Measurements from ENCODE around the gene POP4. TPM values are rescaled to one million over a fixed set of nuclear protein-coding genes. Genes with fewer than 3 reads are reported as not detected.

Gene POP4
- total and polyA plus RNA-seq, 9 of the 15 experiments (the other 6 are each of a cell fraction or from before 2014, with no cell fraction given): 42.1 to 128 (median 99.0) TPM

GRCh38 chr19:29651622-29652394 lies 45.7 kb downstream of the POP4 start:
- in situ Hi-C loops (cut with MboI) (no loop called here), intact Hi-C loops (cut with micrococcal nuclease) (no loop called here)
- BruUV-seq (replicated peaks): no TSS peak
- POLR2A ChIA-PET: interaction anchor here (1.2 kb wide), 1 partner anchor 10 kb away, joined by 3 read pairs; no protein-coding TSS in a partner anchor
- Histone ChIP-seq H2AFZ (ENCODE audit: low read depth, low read length) (peak overlapping the region; percentile 60), H3K4me1 (replicated peaks in 1 of 2; ENCODE audit: control insufficient read depth in 2 of 2, insufficient read depth in 2 of 2, low read length in 2 of 2) (peaks cover 4 to 16% of the 10 kb centered on the region in 2 experiments; a peak in 4 of 5 replicates), H3K27ac (ENCODE audit: extremely low read depth, low read depth, low read length) (no peak overlapping the region), H3K9me3 (replicated peaks; ENCODE audit: control insufficient read depth, insufficient read depth, low read depth, low read length) (no peaks in the 10 kb centered on the region), H3K4me2 (ENCODE audit: insufficient read depth, low read length) (no peak overlapping the region; the same call in 1 of the 2 replicates), H3K79me2 (ENCODE audit: control insufficient read depth, insufficient read depth, low read length) (no peaks in the 10 kb centered on the region), H3K27me3 (ENCODE audit: control insufficient read depth in 2 of 2, insufficient read depth in 2 of 2, low read length in 2 of 2) (no peaks in the 10 kb centered on the region), H3K9ac (ENCODE audit: insufficient read depth in 1 of 2, low read depth in 2 of 2, low read length in 2 of 2) (no peak overlapping the region), H3K4me3 (no peak overlapping the region), H3K36me3 (ENCODE audit: control insufficient read depth, insufficient read depth, low read length) (no peaks in the 10 kb centered on the region), H4K20me1 (replicated peaks; ENCODE audit: control insufficient read depth, insufficient read depth, low read length) (no peaks in the 10 kb centered on the region), H3K9me1 (ENCODE audit: control insufficient read depth, insufficient read depth, low read length) (no peaks in the 10 kb centered on the region)
- FAIRE-seq: no peak
- 55% methylated on average over 7 of the region's 7 CpGs for WGBS (ENCODE audit: insufficient coverage, low coverage, missing lambda C conversion rate)
- peak; percentile 35; the same call in 2 of the 3 replicates for ATAC-seq
- DNase-seq (ENCODE audit: extremely low read depth in 1 of 4, low spot score in 3 of 4): no peak
- CTCF ChIA-PET (ENCODE audit: low intra/inter-chr PET ratio): no interaction called here
- TF ChIP-seq FOXO4 (CRISPR knock-in tag; IDR thresholded peaks at IDR 0.05): no peak
- TF ChIP-seq ZNF12 (CRISPR knock-in tag; IDR thresholded peaks at IDR 0.05): no peak
- TF ChIP-seq EWSR1 (IDR thresholded peaks at IDR 0.05; ENCODE audit: borderline replicate concordance, low read depth, partially characterized antibody): no peak
- TF ChIP-seq ZNF140 (CRISPR knock-in tag; IDR thresholded peaks at IDR 0.05): no peak
- no peak for TF ChIP-seq ZNF41 (CRISPR knock-in tag; conservative IDR thresholded peaks at IDR 0.05)
- TF ChIP-seq NR2C2 (CRISPR knock-in tag; IDR thresholded peaks at IDR 0.05): no peak
- TF ChIP-seq NR2C2 (tag; IDR thresholded peaks at IDR 0.05): 0 out of 2 replicates have a peak, but pooled peaks have one; percentile 32
- TF ChIP-seq ZNF3 (CRISPR knock-in tag; IDR thresholded peaks at IDR 0.05): no peak
- peak; percentile 71 for TF ChIP-seq ZNF121 (CRISPR knock-in tag; conservative IDR thresholded peaks at IDR 0.05)
- no peak for TF ChIP-seq ZNF707 (CRISPR knock-in tag; conservative IDR thresholded peaks at IDR 0.05)
- no peak for TF ChIP-seq GTF2B (IDR thresholded peaks at IDR 0.05; ENCODE audit: extremely low read depth, insufficient read length)
- no peak for TF ChIP-seq E2F3 (CRISPR knock-in tag; IDR thresholded peaks at IDR 0.05)
- no peak for TF ChIP-seq NR0B1 (IDR thresholded peaks at IDR 0.05; ENCODE audit: partially characterized antibody)
- TF ChIP-seq MTA2 (IDR thresholded peaks at IDR 0.05; ENCODE audit: low read depth): no peak
- no peak for TF ChIP-seq SRSF1 (IDR thresholded peaks at IDR 0.05; ENCODE audit: low read depth, low read length)
- TF ChIP-seq BCOR (IDR thresholded peaks at IDR 0.05): no peak
- no peak for TF ChIP-seq HMGN3 (IDR thresholded peaks at IDR 0.05; ENCODE audit: borderline replicate concordance, extremely low read depth, insufficient read length, low read depth, low read length)
- TF ChIP-seq RNF2 (IDR thresholded peaks at IDR 0.05): no peak
- TF ChIP-seq ZFPM2 (CRISPR knock-in tag; IDR thresholded peaks at IDR 0.05): no peak
- TF ChIP-seq FOSL1 (tag; conservative IDR thresholded peaks at IDR 0.05): 0 out of 2 replicates have a peak, but pooled peaks have one; percentile 23

Measured in K562 (cell line).